Mesendoderm (in vitro differentiated cells): ENCODE results near the gene MAD1L1.

ENCODE experiments used
- DNase-seq: peaks from one replicate; pipeline ENCODE4 v3.0.0; 2013
- H2AK5ac ChIP-seq: 2 replicates; pipeline ENCODE4 v1.6.1; 2013; ENCODE audit warnings: low read length, inconsistent platforms
- H2BK120ac ChIP-seq: 2 replicates; pipeline ENCODE4 v1.6.1; 2013; ENCODE audit warnings: low read depth, mild to moderate bottlenecking, low read length, moderate library complexity, mixed read lengths
- H2BK15ac ChIP-seq: replicated peaks from 2 replicates; pipeline ENCODE4 v1.6.1; 2013; ENCODE audit warnings: low read depth, mild to moderate bottlenecking, moderate library complexity
- H2BK5ac ChIP-seq: 2 replicates; pipeline ENCODE4 v1.6.1; 2013; ENCODE audit warnings: low read length, inconsistent platforms
- H3K18ac ChIP-seq: 2 replicates; pipeline ENCODE4 v1.6.1; 2013; ENCODE audit warnings: mild to moderate bottlenecking, low read length, mixed read lengths
- H3K23ac ChIP-seq: one replicate; pipeline ENCODE4 v1.6.1; 2013; ENCODE audit warnings: low read length
- H3K27ac ChIP-seq: 2 replicates; pipeline ENCODE4 v1.5.1; 2013; ENCODE audit warnings: low read depth, mild to moderate bottlenecking, inconsistent platforms, low read length, moderate library complexity
- H3K27me3 ChIP-seq: 2 replicates; pipeline ENCODE4 v1.6.1; 2013; ENCODE audit warnings: low read length, control low read depth, mild to moderate bottlenecking, inconsistent platforms; ENCODE audit not compliant: insufficient read depth, poor library complexity
- H3K36me3 ChIP-seq: 2 replicates; pipeline ENCODE4 v1.6.1; 2013; ENCODE audit warnings: low read length, inconsistent platforms; ENCODE audit not compliant: control insufficient read depth, insufficient read depth
- H3K4ac ChIP-seq: one replicate; pipeline ENCODE4 v1.6.1; 2013; ENCODE audit warnings: low read depth, mild to moderate bottlenecking, low read length, moderate library complexity
- H3K4me1 ChIP-seq: 2 replicates; pipeline ENCODE4 v1.6.1; 2013; ENCODE audit warnings: low read depth, low read length, inconsistent platforms; ENCODE audit not compliant: control insufficient read depth
- H3K4me2 ChIP-seq: 2 replicates; pipeline ENCODE4 v1.6.1; 2013; ENCODE audit warnings: low read length
- H3K4me3 ChIP-seq: 2 replicates; pipeline ENCODE4 v1.5.1; 2013; ENCODE audit warnings: mild to moderate bottlenecking, low read length
- H3K56ac ChIP-seq: one replicate; pipeline ENCODE4 v1.6.1; 2013; ENCODE audit warnings: low read length
- H3K79me1 ChIP-seq: 2 replicates; pipeline ENCODE4 v1.6.1; 2013; ENCODE audit warnings: low read length, inconsistent platforms
- H3K79me2 ChIP-seq: 2 replicates; pipeline ENCODE4 v1.6.1; 2013; ENCODE audit warnings: mild to moderate bottlenecking, low read length; ENCODE audit not compliant: control insufficient read depth, insufficient read depth
- H3K9ac ChIP-seq: 2 replicates; pipeline ENCODE4 v1.6.1; 2013; ENCODE audit warnings: low read length, inconsistent platforms
- H4K5ac ChIP-seq: one replicate; pipeline ENCODE4 v1.6.1; 2013; ENCODE audit warnings: low read length
- H4K8ac ChIP-seq: one replicate; pipeline ENCODE4 v1.6.1; 2013; ENCODE audit warnings: low read depth, mild to moderate bottlenecking, control low read depth, low read length, moderate library complexity
- WGBS: extraction: QIAGEN DNeasy Blood & Tissue Kit; methylation state at CpG from one replicate; pipeline ENCODE4 v1.1.7; 2013; ENCODE audit warnings: low lambda C conversion rate, missing lambda C conversion rate; ENCODE audit not compliant: insufficient coverage; ENCODE audit errors: extremely low coverage; 5-methylcytosine and 5-hydroxymethylcytosine counted together

The MAD1L1 gene

DNA sequence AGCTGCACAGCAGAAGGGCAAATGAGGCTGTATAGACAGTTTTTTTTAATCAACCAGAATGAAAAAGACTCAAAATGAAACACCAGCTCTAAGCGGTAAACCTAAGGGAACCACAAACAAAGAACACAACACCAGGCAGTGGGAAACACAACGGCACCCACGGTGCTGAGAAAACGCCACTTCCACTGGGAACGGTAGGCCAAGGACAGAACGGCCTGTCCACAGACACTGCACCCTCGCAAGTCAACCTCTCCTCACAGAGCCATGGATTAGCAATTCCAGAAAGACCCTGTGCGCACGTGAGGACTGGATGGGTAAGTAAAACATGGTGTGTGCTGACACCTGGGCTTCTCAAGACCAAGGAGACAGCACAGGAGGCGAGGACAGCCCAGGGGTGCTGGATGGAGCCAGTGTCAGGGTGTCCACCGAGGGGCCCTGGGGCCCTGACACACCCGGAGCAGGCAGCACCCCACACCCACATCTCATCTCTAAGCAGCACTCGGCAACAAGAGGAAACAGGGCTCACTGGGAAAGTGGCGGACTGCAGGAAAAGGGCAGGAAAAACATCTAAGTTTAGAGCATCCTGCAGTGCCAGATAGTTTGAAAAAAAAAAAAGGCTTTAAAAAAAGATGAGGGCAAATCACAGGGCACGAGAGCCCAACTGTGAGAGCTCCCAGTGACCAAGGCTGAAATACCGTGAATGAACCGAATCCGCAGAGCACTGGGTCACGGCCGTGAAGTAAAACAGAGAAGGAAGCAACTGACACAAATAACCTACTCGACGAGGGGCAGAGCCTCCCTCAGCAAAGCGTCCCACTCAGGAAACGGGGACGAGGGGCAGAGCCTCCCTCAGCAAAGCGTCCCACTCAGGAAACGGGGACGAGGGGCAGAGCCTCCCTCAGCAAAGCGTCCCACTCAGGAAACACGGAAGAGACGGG is 120.2 kb downstream of the MAD1L1 start:
- no peak overlapping the region for H2BK15ac ChIP-seq
- H3K23ac ChIP-seq, result no peak overlapping the region
- H3K27me3 ChIP-seq, result no peaks in the 10 kb centered on the region
- H4K5ac ChIP-seq, result no peak overlapping the region
- H4K8ac ChIP-seq, result no peak overlapping the region
- no peak overlapping the region for H3K4me3 ChIP-seq
- no peak overlapping the region for H3K18ac ChIP-seq
- H3K4me1 ChIP-seq, result no peaks in the 10 kb centered on the region
- no peaks in the 10 kb centered on the region for H3K36me3 ChIP-seq
- no peak overlapping the region for H3K4me2 ChIP-seq
- DNase-seq, result no peak
- no peak overlapping the region for H2BK5ac ChIP-seq
- no peak overlapping the region for H3K9ac ChIP-seq
- no CpG with 5 or more reads among the region's 31 CpGs for WGBS
- H3K79me1 ChIP-seq, result peaks cover 2% of the 10 kb centered on the region
- H2AK5ac ChIP-seq, result no peak overlapping the region
- no peak overlapping the region for H3K4ac ChIP-seq
- no peaks in the 10 kb centered on the region for H3K79me2 ChIP-seq
- H3K27ac ChIP-seq, result no peak overlapping the region
- H3K56ac ChIP-seq, result no peak overlapping the region
- no peak overlapping the region for H2BK120ac ChIP-seq

DNA sequence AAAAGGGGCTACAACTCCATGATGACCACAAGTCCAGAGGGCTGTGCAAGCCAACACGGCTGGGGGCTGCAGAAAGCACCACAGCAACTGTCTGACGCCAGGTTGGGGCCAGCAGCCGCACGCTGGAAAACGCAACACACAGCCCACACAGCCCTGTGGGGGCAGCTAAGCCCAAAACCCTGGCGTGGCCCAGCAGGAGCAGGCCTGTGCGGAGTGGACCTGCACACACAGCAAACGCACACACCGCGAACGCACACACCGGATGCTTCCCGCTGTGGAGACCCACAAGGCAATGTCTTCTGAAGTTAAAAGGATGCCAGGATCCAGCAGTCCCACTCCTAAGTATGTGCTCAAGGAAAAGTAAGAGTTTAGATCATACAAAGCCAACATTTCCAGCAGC is 121.2 kb downstream of the MAD1L1 start:
- Histone ChIP-seq H2BK15ac (no peak overlapping the region), H3K27me3 (no peaks in the 10 kb centered on the region), H3K79me1 (peaks cover 2% of the 10 kb centered on the region), H3K56ac (no peak overlapping the region), H2AK5ac (no peak overlapping the region), H3K4me3 (no peak overlapping the region), H3K4ac (no peak overlapping the region), H2BK120ac (no peak overlapping the region), H3K4me2 (no peak overlapping the region), H3K4me1 (no peaks in the 10 kb centered on the region), H3K23ac (no peak overlapping the region), H3K9ac (no peak overlapping the region), H4K5ac (no peak overlapping the region), H4K8ac (no peak overlapping the region), H2BK5ac (no peak overlapping the region), H3K79me2 (no peaks in the 10 kb centered on the region), H3K27ac (no peak overlapping the region), H3K36me3 (no peaks in the 10 kb centered on the region), H3K18ac (no peak overlapping the region)
- no peak for DNase-seq
- WGBS, result no CpG with 5 or more reads among the region's 13 CpGs

DNA sequence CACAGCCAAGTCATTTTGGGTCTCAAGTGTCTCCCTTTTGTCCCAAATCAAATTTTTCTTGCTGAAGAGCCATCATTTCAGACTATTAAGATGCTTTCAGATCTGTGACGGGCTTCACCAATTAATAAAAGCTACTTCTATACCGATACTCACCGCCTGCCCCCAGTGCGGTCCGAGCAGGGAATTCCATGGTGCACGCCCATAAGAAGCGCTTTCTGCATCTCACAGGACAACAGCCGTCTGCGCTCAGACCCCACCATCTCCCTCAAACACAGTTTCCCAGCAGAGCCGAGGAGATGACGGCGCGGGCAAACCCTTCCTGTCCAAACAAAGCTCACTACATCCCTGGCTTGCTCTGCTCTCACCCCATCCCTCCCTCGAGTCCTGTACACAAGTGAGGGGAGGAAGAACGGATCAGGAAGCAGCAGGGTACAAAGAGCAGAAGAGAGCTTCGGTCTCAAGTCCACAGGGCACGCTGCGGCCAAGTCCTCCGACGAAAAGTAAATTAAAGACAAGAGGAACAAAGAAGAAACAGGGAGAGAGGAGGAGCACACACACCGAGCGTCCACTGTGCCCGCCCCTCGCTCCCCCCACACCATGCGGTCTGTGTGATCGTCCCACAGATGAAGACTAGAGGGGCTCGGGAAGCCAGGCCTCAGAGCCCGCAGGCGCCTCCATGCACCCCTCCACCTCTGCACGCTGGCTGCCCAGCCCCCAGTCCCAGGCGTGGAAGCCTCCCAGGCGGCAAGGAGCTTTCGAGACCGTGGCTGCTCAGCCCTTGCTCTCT is 121.9 kb downstream of the MAD1L1 start:
- Histone ChIP-seq H3K4ac (no peak overlapping the region), H2BK15ac (no peak overlapping the region), H4K5ac (no peak overlapping the region), H4K8ac (no peak overlapping the region), H2BK5ac (no peak overlapping the region), H3K4me2 (no peak overlapping the region), H3K79me2 (no peaks in the 10 kb centered on the region), H3K23ac (peak overlapping the region; percentile 99), H2BK120ac (no peak overlapping the region), H3K56ac (peak overlapping the region; percentile 56), H3K36me3 (no peaks in the 10 kb centered on the region), H3K4me3 (no peak overlapping the region), H3K79me1 (peaks cover 2% of the 10 kb centered on the region), H2AK5ac (no peak overlapping the region), H3K4me1 (no peaks in the 10 kb centered on the region), H3K9ac (no peak overlapping the region), H3K18ac (no peak overlapping the region), H3K27me3 (no peaks in the 10 kb centered on the region), H3K27ac (no peak overlapping the region)
- no CpG with 5 or more reads among the region's 34 CpGs for WGBS
- DNase-seq, result no peak

DNA sequence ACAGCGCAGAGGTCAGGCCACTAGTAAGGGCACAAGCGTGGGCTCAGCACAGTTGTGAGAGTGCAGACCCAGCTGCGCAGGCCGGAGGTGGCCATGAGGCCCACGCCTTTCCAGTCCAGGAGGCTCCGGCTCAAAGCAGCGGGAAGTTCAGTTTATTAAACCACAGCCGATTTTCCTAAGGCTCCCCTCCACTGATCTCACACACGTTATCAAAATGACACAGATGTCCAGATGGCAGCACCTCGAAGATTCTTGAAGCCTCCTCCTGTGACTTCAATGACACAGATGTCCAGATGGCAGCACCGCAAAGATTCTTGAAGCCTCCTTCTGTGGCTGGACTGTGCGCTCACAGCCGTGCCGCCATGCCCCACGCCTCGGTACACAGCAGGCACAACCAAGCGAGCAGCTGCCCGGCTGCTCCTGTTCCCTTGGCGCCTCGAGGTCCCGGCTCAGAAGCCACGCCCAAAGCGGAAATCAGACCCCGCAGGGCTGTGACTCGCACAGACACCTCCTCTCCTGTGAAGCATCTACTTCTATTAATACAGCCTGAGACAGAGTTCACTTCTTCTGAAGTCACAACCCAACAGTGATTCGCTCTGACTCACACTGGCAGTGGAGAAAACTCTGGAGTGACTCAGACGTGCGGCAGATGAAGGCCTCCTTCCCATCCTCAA is 122.7 kb downstream of the MAD1L1 start:
- H2BK120ac ChIP-seq, result no peak overlapping the region
- no peaks in the 10 kb centered on the region for H3K4me1 ChIP-seq
- no CpG with 5 or more reads among the region's 28 CpGs for WGBS
- no peaks in the 10 kb centered on the region for H3K79me2 ChIP-seq
- no peak overlapping the region for H3K23ac ChIP-seq
- H2BK15ac ChIP-seq, result no peak overlapping the region
- H3K56ac ChIP-seq, result no peak overlapping the region
- no peak overlapping the region for H3K18ac ChIP-seq
- peak; percentile 32 for DNase-seq
- peaks cover 2% of the 10 kb centered on the region for H3K79me1 ChIP-seq
- no peaks in the 10 kb centered on the region for H3K27me3 ChIP-seq
- no peaks in the 10 kb centered on the region for H3K36me3 ChIP-seq
- no peak overlapping the region for H4K8ac ChIP-seq
- H3K9ac ChIP-seq, result no peak overlapping the region
- H4K5ac ChIP-seq, result no peak overlapping the region
- no peak overlapping the region for H3K4me2 ChIP-seq
- no peak overlapping the region for H2AK5ac ChIP-seq
- no peak overlapping the region for H2BK5ac ChIP-seq
- no peak overlapping the region for H3K4ac ChIP-seq
- no peak overlapping the region for H3K27ac ChIP-seq
- H3K4me3 ChIP-seq, result no peak overlapping the region

DNA sequence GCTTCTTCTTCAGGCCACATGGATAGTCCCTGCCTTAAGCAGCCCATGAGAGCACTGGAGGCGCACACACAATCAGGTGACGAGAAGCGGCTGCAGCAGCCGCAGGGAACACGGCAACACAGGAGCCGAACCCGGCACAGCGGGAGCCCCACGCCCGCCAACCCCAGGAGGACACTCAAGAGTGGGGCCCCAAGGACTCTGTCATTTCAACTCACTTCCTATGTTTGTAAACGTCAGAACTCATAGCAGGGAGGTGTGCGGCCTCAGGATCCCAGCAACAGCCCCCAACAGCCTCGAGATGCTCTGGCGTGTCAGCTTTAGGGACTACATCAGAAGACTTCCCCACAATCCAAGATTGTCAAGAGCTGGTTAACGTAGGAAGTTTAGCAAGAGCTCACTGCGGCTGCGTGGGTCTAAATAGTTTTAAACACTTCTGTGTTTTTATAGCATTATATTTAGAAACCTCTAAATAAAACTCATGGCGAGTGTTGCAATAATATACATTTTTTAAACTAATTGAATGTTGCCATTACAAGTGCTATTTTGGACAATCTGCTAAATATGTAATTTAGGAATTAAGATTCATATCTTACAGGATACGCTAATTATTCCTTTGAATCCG is 123.4 kb downstream of the MAD1L1 start:
- Histone ChIP-seq H3K4me2 (no peak overlapping the region), H3K79me1 (peaks cover 2% of the 10 kb centered on the region), H3K27ac (no peak overlapping the region), H2AK5ac (no peak overlapping the region), H3K4me3 (no peak overlapping the region), H2BK15ac (no peak overlapping the region), H3K56ac (no peak overlapping the region), H4K5ac (no peak overlapping the region), H3K27me3 (no peaks in the 10 kb centered on the region), H3K23ac (no peak overlapping the region), H3K4ac (no peak overlapping the region), H3K9ac (no peak overlapping the region), H3K79me2 (no peaks in the 10 kb centered on the region), H3K36me3 (no peaks in the 10 kb centered on the region), H2BK120ac (no peak overlapping the region), H2BK5ac (no peak overlapping the region), H3K4me1 (no peaks in the 10 kb centered on the region), H4K8ac (no peak overlapping the region), H3K18ac (no peak overlapping the region)
- no CpG with 5 or more reads among the region's 20 CpGs for WGBS
- DNase-seq, result no peak
